NCI-H2196 treated with DMSO at 0.1 percent for 48 hours (cell line): Measurements from ENCODE around the gene YWHAB.

Experiments used
- DNase-seq: peaks from one replicate; lab custom pipeline; 2025; ENCODE audit not compliant: unreplicated experiment; lab: John Stamatoyannopoulos, UW

The YWHAB gene

GRCh38 chr20:44911264-44911921, 25.9 kb downstream of the YWHAB start:
- peak; percentile 20 for DNase-seq

DNA sequence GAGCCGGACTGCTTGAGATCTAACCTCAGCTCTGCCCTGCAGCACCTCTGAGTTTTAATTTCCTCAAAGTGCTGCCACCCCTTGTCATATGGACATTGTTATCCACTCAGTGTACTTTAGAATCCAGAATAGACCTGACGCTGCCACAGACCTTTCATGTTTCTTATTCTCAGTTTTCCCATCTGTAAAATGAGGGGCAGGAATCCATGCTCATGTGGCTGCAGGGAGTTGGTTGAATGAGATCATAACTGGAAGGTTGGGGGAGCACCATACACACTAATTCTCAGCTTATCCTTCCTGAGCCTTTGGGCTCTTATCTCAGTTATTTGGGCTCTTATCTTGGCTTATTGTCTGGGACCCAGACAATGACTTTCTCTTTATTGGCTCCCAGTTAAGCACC, 26.7 kb downstream of the YWHAB start:
- DNase-seq: no peak

- DNase-seq: no peak
Observed at GRCh38 chr20:44914924-44915323, 29.4 kb downstream of the YWHAB start.

DNA sequence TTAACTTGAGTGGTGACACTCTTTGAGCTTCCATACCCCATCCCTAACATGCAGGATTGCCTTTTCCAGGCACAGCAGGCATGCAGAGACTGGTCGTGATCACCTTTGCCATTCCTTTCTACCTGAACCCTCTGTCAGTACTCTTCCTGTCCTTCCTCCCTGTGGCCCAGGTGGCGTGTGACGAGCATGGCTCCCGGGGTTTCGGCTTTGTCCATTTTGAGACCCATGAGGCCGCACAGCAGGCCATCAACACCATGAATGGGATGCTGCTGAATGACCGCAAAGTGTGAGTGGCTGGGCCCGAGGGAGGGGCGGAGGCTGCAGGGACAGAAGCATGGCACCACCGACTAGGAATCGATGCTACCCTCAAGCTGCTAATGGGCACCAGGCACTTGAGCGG, 31.1 kb downstream of the YWHAB start:
- DNase-seq: no peak

GRCh38 chr20:44917399-44917798, 31.9 kb downstream of the YWHAB start:
- DNase-seq: no peak

GRCh38 chr20:44918342-44918741, 32.8 kb downstream of the YWHAB start:
- no peak for DNase-seq

DNA sequence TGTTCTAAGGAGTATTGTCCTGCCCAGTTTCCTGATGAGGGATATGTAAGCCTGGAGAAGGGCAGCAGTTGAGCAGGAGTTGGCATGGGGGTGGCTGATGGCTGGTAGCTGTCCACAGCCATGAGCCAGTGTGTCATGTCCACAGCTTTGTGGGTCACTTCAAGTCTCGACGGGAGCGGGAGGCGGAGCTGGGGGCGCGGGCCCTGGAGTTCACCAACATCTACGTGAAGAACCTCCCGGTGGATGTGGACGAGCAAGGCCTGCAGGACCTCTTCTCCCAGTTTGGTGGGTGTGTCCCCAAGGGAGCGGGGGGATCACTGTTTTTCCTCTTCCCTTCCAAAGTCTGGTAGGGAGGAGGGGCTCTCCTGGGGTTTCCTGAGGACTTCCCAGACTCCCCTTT, 33.3 kb downstream of the YWHAB start:
- no peak for DNase-seq

- DNase-seq: no peak
Observed at GRCh38 chr20:44921447-44921846, 35.9 kb downstream of the YWHAB start.

DNA sequence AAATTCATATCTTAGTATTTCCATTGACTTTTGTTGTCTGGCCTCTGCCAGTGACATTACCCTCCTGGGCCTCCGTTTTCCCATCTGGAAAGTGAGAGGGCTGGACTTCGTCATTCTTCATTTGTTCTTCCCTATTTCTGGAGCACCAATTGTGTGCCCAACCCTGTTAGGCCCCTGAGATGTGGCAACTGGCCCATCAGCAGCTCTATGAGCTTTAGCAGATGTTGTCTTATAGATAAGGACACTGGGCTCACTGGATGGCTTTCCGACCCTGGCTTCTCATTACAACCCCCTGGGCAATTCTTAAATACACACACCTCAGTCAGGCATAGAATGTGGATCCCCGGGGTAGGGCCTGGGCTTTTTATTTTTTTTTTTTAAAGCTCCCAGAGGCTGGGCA, 39.0 kb downstream of the YWHAB start:
- DNase-seq: no peak

GRCh38 chr20:44928595-44928994, 43.1 kb downstream of the YWHAB start:
- no peak for DNase-seq

- DNase-seq: no peak
Observed at GRCh38 chr20:44930517-44931168, 45.1 kb downstream of the YWHAB start.

- DNase-seq: no peak
Observed at GRCh38 chr20:44931911-44932310, 46.4 kb downstream of the YWHAB start.

GRCh38 chr20:44932916-44933315, 47.4 kb downstream of the YWHAB start:
- DNase-seq: no peak

DNA sequence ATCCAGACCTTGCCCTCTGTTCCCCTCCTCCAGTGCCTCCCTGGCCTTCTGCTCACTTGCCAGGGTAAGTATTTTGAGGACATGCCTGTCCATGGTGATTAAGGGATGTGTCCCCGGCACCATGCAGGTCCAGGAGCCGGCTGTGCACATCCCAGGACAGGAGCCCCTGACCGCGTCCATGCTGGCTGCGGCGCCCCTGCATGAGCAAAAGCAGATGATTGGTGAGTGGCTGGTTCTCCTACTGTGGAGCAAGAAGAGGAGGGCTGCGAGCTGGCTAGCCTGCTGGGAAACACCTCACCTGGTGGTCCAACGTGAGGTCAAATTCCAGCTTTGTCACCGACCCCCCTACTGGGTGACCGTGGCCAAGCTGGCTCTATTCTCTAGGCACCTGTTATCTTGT, 51.0 kb downstream of the YWHAB start:
- no peak for DNase-seq

DNA sequence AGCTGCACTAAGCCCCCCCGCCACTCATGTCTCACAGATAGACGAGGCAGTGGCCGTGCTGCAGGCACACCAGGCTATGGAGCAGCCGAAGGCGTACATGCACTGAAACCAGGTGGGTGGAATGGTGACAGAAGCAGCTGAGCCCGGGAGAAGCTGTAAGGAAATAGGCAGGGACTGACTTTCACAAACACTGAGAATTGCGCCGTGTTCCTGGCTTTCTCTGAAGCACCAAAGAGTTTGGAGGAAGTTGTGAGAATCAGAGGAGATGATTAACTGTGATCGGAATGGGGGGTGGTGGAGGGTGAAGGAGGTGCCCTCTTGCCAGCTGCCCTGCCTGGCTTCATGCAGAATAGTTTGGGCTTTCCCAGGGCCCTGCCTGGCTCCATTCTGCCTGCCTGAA, 53.1 kb downstream of the YWHAB start:
- DNase-seq: no peak

DNA sequence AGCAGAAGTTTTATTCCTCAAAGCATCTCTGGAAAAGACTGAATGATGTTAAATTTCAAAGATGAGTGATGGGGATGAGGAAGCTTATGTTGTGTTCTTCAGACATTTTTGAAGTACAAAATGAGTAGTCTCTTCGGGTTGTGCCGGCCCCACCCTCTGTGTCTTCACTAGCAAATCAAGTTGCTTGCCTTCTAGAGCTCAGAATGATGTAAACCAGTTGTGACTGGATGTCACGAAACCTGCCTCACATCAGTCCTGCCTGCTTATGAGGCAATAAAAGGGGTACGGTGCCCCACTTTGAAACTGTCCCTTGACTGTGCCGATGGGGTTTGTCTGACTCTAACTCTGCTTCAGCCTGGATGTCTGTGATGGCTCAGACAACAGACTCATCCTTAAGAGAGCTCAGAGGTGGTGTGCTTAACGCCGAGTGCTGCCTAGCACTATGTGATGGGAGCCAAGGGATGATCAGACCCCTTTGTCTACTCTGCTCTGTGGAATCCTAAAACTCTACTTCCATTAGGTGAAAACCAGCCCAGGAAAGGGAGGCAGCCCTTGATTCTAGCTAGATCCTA, 55.7 kb downstream of the YWHAB start:
- no peak for DNase-seq

GRCh38 chr20:44942264-44942973, 56.9 kb downstream of the YWHAB start:
- no peak for DNase-seq

GRCh38 chr20:44943828-44944227, 58.3 kb downstream of the YWHAB start:
- no peak for DNase-seq

DNA sequence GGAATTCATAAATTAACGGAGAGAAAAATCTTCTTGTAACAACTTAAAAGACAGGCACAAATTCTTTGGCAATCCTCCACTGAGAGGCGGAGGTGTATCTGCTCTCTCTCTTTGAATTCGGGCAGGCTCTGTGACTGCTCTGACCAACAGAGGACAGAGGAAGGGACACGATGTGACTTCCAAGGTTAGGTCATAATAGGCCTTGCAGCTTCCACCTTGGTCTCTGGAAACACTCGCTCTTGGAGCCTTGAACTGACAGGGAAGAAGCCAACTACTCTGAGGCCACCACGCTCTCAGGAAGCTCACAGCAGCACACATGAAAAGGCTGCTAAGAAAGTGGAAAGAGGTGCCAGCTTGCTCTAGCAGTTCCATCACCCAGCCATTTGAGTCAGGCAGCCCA, 59.8 kb downstream of the YWHAB start:
- no peak for DNase-seq

DNA sequence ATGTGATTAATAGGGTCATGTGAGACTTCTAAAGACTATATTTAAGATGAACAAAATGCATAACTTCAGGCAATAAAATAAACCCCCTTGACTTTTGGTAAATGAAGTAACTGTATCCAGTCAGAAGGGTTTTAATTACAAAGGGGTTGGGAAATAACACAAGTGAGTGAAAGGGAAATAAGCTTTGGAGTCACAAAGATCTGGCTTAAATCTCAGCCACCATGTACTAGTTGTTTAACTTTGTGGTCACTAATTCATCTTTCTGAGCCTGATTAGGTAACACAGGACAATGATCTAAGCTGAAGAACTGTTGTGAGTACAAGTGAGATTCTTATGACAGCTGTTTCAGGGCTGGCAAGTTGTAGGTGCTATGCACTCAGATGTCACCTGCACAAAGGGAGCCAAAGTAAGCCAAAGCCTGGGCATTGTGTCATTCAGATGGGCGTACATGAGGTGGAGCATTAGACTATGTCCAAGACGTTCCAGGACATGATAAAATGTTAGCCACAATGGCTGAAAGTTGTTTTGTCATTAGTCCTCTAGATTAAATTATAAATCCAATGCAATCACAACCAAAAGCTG, 60.9 kb downstream of the YWHAB start:
- DNase-seq: no peak

DNA sequence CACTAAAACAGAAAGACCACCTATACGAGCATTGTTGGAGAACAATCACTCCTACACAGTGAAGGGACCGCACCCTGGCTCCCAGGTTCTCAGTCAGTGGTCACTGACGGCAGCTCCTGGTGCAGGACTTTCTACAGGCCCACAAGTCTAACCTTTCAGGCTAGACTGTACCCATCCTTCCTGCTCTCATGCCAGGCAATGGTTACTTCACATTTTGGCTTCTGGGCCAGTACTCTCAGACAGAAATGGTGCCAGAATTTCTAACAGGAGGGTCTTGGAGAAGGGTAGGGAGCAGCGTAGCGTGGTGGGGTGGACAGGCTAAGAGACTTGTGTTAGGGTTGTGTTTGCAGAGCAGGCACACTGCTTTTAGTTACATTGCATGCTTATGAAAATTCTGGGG, 62.6 kb downstream of the YWHAB start:
- no peak for DNase-seq

DNA sequence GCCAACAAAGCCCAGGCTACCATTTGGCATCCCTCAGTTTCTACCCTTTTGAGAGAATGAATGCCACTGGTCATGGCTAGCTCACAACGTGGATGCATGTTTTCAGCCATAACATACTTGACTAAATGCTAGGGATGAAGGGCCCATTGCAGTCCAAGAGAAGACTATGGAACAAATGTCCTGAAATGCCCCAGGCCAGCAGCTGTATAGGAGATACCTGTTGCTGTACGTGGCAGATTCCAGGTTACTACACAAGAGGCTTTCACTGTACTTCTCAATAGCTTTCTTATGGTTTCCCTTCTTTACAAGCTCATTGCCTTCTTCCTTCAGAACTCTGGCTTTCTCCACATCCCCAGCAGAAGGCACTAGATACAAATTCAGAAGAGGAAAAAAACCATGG, 63.0 kb downstream of the YWHAB start:
- no peak for DNase-seq
